ENCODE measurements around the gene APEH. TPM values are rescaled to one million over a fixed set of nuclear protein-coding genes. Genes with fewer than 3 reads are reported as not detected.

Gene APEH
- total RNA-seq, 1 experiment from 2014 or later = 246 TPM

- Histone ChIP-seq H3K36me3 (ENCODE audit: control insufficient read depth in 1 of 2, insufficient read depth in 2 of 2, low read length in 2 of 2) (no peaks in the 10 kb centered on the region), H3K9ac (ENCODE audit: low read length) (no peak overlapping the region), H3K4me2 (ENCODE audit: low read length) (no peak overlapping the region), H3K27ac (ENCODE audit: low read depth, low read length) (no peak overlapping the region), H3K27me3 (ENCODE audit: insufficient read depth, low read length) (no peaks in the 10 kb centered on the region), H3K9me3 (ENCODE audit: control insufficient read depth in 1 of 2, insufficient read depth in 1 of 2, low read depth in 1 of 2, low read length in 2 of 2) (no peaks in the 10 kb centered on the region), H3K9me2 (ENCODE audit: insufficient read depth) (no peaks in the 10 kb centered on the region), H3K4me3 (replicated peaks in 1 of 2; ENCODE audit: low read depth in 1 of 2, low read length in 2 of 2) (no peak overlapping the region), H3K4me1 (ENCODE audit: control insufficient read depth in 1 of 2, insufficient read depth in 2 of 2, low read length in 2 of 2) (peaks cover 4 to 16% of the 10 kb centered on the region in 2 experiments; a peak in 2 of 4 replicates), H4K20me1 (ENCODE audit: insufficient read depth) (no peaks in the 10 kb centered on the region), H3K79me2 (ENCODE audit: insufficient read depth, low read length) (no peaks in the 10 kb centered on the region), H2AFZ (ENCODE audit: low read depth, low read length, poor library complexity, severe bottlenecking) (no peak overlapping the region)
- no peak for ATAC-seq
- intact Hi-C loops (cut with micrococcal nuclease) = no loop called here
- TF ChIP-seq CBX3 (IDR thresholded peaks at IDR 0.05; ENCODE audit: low read depth) = no peak
- TF ChIP-seq YY1 (IDR thresholded peaks at IDR 0.05; ENCODE audit: extremely low read depth, insufficient replicate concordance, low read depth, low read length) = no peak
- TF ChIP-seq ZFX (IDR thresholded peaks at IDR 0.05) = no peak
- no peak for TF ChIP-seq POLR2A (IDR thresholded peaks at IDR 0.05; ENCODE audit: borderline replicate concordance, extremely low read depth, insufficient read depth, insufficient read length)
- no peak for TF ChIP-seq POLR2AphosphoS5 (IDR thresholded peaks at IDR 0.05; ENCODE audit: low read depth, low read length)
- no peak for TF ChIP-seq REST (IDR thresholded peaks at IDR 0.05; ENCODE audit: low read depth)
- TF ChIP-seq EZH2phosphoT487 (IDR thresholded peaks at IDR 0.05; ENCODE audit: borderline replicate concordance) = no peak
- DNase-seq (ENCODE audit: low read depth, low spot score) = no peak
- ChIA-PET CTCF (interaction anchor here (1.3 kb wide), 1 partner anchor 113 kb away, joined by 3 read pairs; no protein-coding TSS in a partner anchor), RAD21 (ENCODE audit: low non-redundant PET in 1 of 2, low total read pairs in 2 of 2, uncharacterized antibody in 2 of 2, unreplicated experiment in 2 of 2) (no interaction called here), POLR2A (interaction anchor here (0.6 kb wide), 1 partner anchor 20 kb away, joined by 4 read pairs; no protein-coding TSS in a partner anchor)
- BruUV-seq (replicated peaks) = no TSS peak
Observed at GRCh38 chr3:49652218-49652902, 21.8 kb upstream of the APEH start.

Data from HCT116 (cell line).